ENCODE data around the gene MEG3.

DNA sequence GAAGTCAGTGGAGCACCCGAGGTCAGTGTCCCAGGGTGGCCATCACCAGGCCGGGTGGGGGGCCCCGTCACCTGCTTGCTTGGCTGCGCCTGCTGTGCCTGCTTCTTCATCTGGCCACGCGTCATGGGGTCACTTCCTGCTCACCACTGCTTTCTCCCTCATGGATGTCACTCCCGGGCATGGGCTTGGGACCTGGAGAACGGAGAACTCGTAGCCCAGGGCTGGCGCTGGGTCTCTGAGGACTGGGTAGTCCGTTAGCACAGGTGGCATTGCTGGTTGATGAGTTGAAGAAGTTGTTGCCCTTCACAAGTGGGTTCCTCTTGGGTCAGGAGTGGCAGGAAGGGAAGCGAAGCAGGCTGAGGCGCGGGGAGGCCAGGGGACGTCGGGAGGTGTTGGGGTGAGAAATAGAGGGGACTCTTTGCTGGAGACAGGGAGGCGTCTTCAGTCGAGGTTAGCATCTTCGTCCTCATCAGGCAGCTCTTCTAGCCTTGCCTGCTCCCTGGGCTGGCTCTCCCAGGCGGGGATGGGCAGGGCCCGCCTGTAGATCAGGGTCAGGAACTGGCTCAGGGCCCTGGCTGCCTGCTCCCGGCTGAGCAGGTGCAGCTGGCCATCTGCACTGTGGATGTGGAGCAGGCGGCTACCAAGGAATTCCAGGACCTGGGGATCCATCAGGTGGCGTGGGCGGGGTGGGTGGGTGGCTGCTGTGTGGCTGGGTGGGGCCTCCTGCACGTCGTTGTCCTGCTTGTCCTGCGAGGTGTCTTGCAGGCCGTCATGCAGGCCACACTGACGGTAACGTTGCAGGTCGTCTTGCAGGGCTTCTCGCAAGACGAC is 54.6 kb downstream of the MEG3 start:
- TF ChIP-seq POLR2AphosphoS5 (IDR thresholded peaks at IDR 0.05) (no peak), EP300 (IDR thresholded peaks at IDR 0.05) (no peak), POLR2A (IDR thresholded peaks at IDR 0.05) (no peak)
- TF ChIP-seq, protein P1, sequence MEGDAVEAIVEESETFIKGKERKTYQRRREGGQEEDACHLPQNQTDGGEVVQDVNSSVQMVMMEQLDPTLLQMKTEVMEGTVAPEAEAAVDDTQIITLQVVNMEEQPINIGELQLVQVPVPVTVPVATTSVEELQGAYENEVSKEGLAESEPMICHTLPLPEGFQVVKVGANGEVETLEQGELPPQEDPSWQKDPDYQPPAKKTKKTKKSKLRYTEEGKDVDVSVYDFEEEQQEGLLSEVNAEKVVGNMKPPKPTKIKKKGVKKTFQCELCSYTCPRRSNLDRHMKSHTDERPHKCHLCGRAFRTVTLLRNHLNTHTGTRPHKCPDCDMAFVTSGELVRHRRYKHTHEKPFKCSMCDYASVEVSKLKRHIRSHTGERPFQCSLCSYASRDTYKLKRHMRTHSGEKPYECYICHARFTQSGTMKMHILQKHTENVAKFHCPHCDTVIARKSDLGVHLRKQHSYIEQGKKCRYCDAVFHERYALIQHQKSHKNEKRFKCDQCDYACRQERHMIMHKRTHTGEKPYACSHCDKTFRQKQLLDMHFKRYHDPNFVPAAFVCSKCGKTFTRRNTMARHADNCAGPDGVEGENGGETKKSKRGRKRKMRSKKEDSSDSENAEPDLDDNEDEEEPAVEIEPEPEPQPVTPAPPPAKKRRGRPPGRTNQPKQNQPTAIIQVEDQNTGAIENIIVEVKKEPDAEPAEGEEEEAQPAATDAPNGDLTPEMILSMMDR (IDR thresholded peaks at IDR 0.05) = no peak
